SK-N-SH treated with all-trans-retinoic acid at 6 μM for 48 hours (cell line): ENCODE data around the gene DONSON.

Experiments
- BACH2 ChIP-seq: fragments of 250-450 bp; sonication (Bioruptor Pico); IDR thresholded peaks from 2 replicates; pipeline ENCODE4 v1.9.0; 2021; ENCODE audit warnings: mild to moderate bottlenecking, borderline replicate concordance
- CSDC2 ChIP-seq: fragments of 250-450 bp; sonication (Bioruptor Pico); IDR thresholded peaks from 2 replicates; pipeline ENCODE4 v1.5.0; 2020; ENCODE audit warnings: mild to moderate bottlenecking, moderate library complexity
- RARB ChIP-seq: fragments of 250-450 bp; sonication (Bioruptor Pico); IDR thresholded peaks from 2 replicates; pipeline ENCODE4 v1.8.0; 2021; ENCODE audit warnings: mild to moderate bottlenecking, moderate library complexity

DNA sequence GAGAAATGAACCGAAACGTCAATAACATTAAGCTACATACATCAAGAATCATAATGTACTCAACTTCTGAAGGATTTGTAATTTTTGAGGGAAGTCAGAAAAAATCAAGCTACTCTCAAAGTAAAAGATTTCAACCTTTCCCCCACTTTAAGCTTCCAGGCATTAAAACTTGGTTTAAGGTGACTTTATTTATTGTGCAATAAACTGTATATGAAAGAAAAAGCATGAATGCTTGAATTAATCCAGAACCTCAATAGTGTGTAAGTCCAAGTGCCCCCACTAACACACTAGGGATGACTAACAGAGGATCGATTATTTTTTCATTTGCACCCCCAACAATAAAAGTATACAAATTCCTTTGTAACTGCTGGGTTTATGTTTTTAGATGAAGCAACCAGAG is 57.5 kb downstream of the DONSON start:
- no peak for TF ChIP-seq CSDC2
- TF ChIP-seq RARB: no peak
- TF ChIP-seq BACH2 (CRISPR knock-in tag): no peak
